BLaER1 (cell line): Measurements from ENCODE around the gene HYCC2.

Experiments
- H3K27ac ChIP-seq: shearing (Covaris generic); formaldehyde crosslinking; 2 replicates; pipeline ENCODE4 v1.8.1; 2022
- H3K27me3 ChIP-seq: shearing (Covaris generic); formaldehyde crosslinking; 2 replicates; pipeline ENCODE4 v1.8.1; 2022
- H3K36me3 ChIP-seq: shearing (Covaris generic); formaldehyde crosslinking; 2 replicates; pipeline ENCODE4 v1.8.1; 2022
- H3K4me1 ChIP-seq: shearing (Covaris generic); formaldehyde crosslinking; 2 replicates; pipeline ENCODE4 v1.8.1; 2022
- H3K4me2 ChIP-seq: shearing (Covaris generic); formaldehyde crosslinking; 2 replicates; pipeline ENCODE4 v1.8.1; 2022
- H3K4me3 ChIP-seq: shearing (Covaris generic); formaldehyde crosslinking; 2 replicates; pipeline ENCODE4 v1.8.1; 2022
- H3K9ac ChIP-seq: shearing (Covaris generic); formaldehyde crosslinking; 2 replicates; pipeline ENCODE4 v1.8.1; 2022
- H3K9me3 ChIP-seq: shearing (Covaris generic); formaldehyde crosslinking; 2 replicates; pipeline ENCODE4 v1.8.1; 2022
- H4K20me1 ChIP-seq: shearing (Covaris generic); formaldehyde crosslinking; 2 replicates; pipeline ENCODE4 v1.8.1; 2022
- Cebpa-rat ChIP-seq: shearing (Covaris generic); IDR thresholded peaks from 2 replicates; pipeline ENCODE4 v1.8.1; 2022

HYCC2 gene

DNA sequence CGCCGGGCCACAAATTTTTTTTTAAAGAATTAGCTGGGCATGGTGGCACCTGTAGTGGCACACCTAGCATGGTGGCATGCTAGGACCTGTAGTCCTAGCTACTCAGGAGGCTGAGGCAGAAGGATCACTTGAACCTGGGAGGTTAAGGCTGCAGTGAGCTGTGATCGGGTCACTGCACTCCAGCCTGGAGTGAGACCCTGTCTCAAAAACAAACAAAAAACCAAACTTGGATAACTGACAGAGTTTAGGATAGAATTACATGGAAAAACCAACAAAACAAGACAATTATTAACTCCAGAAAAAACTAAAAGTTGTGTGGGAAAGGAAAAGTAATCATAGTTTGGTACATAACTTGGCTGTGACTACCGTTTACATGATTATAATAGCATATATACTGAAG is 42.9 kb upstream of the HYCC2 start:
- Histone ChIP-seq H3K9me3 (no peaks in the 10 kb centered on the region), H3K4me3 (no peak overlapping the region), H3K36me3 (no peaks in the 10 kb centered on the region), H3K27me3 (no peaks in the 10 kb centered on the region), H3K9ac (no peak overlapping the region), H3K27ac (no peak overlapping the region), H3K4me2 (no peak overlapping the region), H3K4me1 (peaks cover 10% of the 10 kb centered on the region), H4K20me1 (peaks cover 3% of the 10 kb centered on the region; the same call in 1 of the 2 replicates)
- TF ChIP-seq Cebpa-rat: no peak

DNA sequence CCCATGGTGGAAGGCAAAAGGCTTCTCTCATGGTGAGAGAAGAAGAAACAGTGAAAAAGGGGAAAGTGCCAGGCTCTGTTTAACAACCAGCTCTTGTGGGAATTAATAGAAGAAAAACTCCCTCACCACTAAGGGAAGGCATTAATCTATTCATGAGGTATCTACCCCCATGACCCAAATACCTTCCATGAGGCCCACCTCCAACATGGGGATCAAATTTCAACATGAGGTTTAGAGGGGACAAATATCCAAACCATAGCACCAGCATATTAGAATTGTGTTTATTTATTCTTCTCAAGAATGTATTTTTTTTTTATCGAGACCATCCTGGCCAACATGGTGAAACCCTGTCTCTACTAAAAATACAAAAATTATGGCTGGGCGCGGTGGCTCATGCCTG is 39.6 kb upstream of the HYCC2 start:
- Histone ChIP-seq H3K4me2 (no peak overlapping the region), H3K4me3 (no peak overlapping the region), H3K27ac (no peak overlapping the region), H3K27me3 (no peaks in the 10 kb centered on the region), H3K9me3 (no peaks in the 10 kb centered on the region), H3K4me1 (peaks cover 5% of the 10 kb centered on the region), H4K20me1 (no peaks in the 10 kb centered on the region), H3K9ac (no peak overlapping the region), H3K36me3 (no peaks in the 10 kb centered on the region)
- TF ChIP-seq Cebpa-rat: no peak

DNA sequence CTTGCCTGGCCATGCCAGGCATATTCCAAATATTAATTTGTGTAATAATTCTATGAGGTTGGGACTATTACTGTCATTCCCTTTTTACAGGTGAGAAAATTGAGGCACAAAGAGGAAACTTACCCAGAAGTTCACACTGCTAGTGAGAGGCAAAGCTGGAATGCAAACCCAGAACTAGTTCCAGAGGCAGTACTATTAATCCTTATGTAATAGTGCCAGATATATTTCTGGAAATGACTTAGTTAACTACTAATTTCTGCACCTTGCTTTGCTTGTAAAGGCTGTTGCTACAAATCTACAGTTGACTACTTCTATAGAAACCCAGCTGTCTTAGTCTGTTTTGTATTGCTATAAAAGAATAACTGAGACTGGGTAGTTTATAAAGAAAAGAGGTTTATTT is 39.1 kb upstream of the HYCC2 start:
- Histone ChIP-seq H3K4me2 (no peak overlapping the region), H3K27ac (no peak overlapping the region), H3K4me3 (no peak overlapping the region), H3K9me3 (no peaks in the 10 kb centered on the region), H3K9ac (no peak overlapping the region), H4K20me1 (no peaks in the 10 kb centered on the region), H3K27me3 (no peaks in the 10 kb centered on the region), H3K36me3 (no peaks in the 10 kb centered on the region), H3K4me1 (peaks cover 4% of the 10 kb centered on the region)
- no peak for TF ChIP-seq Cebpa-rat

DNA sequence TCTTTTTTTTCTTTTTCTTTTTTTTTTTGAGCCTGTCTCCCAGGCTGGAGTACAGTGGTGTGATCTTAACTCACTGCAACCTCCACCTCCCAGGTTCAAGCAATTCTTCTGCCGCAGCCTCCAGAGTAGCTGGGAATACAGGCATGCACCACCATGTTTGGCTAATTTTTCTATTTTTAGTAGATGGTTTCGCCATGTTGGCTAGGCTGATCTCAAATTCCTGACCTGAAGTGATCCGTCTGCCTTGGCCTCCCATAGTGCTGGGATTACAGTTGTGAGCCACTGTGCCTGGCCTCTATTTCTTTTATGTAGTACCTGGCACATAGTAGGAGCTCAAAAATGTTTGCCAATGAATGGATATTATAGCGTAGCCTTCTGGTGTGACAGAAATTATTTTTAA is 37.7 kb upstream of the HYCC2 start:
- Histone ChIP-seq H3K4me1 (no peaks in the 10 kb centered on the region), H3K27ac (no peak overlapping the region), H3K9ac (no peak overlapping the region), H3K4me3 (no peak overlapping the region), H3K27me3 (no peaks in the 10 kb centered on the region), H3K36me3 (no peaks in the 10 kb centered on the region), H3K4me2 (no peak overlapping the region), H3K9me3 (no peaks in the 10 kb centered on the region), H4K20me1 (no peaks in the 10 kb centered on the region)
- no peak for TF ChIP-seq Cebpa-rat

DNA sequence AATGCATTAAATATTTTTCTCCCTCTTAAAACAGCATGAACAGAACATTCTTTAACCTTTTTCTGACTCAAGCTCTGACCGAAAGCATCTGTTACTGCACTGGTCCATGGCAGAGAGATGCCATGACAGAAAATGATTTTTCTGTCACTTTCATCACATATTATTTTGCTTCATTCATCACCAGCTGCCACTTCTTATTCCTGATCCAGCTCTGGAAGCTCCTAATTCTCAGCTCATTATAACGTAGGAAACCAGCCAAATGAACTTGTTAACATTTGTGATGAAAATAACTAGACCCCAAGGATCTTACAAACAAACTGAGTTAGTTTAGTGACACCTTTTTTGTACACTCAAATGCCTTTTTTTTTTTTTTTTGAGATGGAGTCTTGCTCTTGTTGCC is 36.9 kb upstream of the HYCC2 start:
- no peaks in the 10 kb centered on the region for H3K4me1 ChIP-seq
- H3K9ac ChIP-seq: no peak overlapping the region
- H3K9me3 ChIP-seq: no peaks in the 10 kb centered on the region
- H3K36me3 ChIP-seq: no peaks in the 10 kb centered on the region
- H3K4me3 ChIP-seq: no peak overlapping the region
- no peak overlapping the region for H3K4me2 ChIP-seq
- H3K27ac ChIP-seq: no peak overlapping the region
- TF ChIP-seq Cebpa-rat: no peak
- no peaks in the 10 kb centered on the region for H3K27me3 ChIP-seq
- H4K20me1 ChIP-seq: no peaks in the 10 kb centered on the region

DNA sequence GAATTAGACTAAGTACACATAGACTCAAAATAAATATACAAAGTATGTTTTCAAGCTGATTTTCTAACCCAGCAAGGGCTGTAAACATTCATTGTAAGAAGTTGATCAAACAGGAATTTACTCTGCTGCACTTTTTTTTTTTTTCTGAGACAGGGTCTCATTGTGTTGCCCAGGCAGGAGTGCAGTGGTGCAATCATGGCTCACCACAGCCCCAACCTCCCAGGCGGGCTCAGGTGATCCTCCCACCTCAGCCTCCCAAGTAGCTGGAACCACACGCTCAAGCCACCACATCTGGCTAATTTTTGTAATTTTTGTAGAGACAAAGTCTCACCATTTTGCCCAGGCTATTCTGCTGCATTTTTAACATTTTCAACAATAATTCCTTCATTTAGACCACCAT is 36.2 kb upstream of the HYCC2 start:
- no peak for TF ChIP-seq Cebpa-rat
- no peak overlapping the region for H3K9ac ChIP-seq
- H3K27ac ChIP-seq: no peak overlapping the region
- H3K4me3 ChIP-seq: no peak overlapping the region
- H3K27me3 ChIP-seq: no peaks in the 10 kb centered on the region
- no peaks in the 10 kb centered on the region for H3K36me3 ChIP-seq
- no peaks in the 10 kb centered on the region for H3K4me1 ChIP-seq
- no peaks in the 10 kb centered on the region for H3K9me3 ChIP-seq
- no peak overlapping the region for H3K4me2 ChIP-seq
- H4K20me1 ChIP-seq: no peaks in the 10 kb centered on the region

DNA sequence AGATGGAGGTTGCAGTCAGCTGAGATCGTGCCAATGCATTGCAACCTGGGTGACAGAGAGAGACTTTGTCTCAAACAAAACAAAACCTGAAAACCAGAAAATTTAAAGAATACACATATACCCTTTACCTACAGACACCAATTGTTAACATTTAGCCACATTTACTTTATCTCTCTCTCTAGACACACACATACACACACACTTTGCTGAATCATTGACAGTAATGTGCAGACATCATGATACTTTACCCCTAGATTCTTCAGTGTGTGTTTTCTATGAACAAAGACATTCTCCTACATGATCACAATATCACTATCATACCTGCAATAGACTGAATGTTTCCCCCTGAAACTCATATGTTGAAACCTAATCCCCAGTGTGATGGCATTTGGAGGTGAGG is 34.3 kb upstream of the HYCC2 start:
- Histone ChIP-seq H3K4me3 (no peak overlapping the region), H3K4me1 (no peaks in the 10 kb centered on the region), H3K27me3 (no peaks in the 10 kb centered on the region), H3K27ac (no peak overlapping the region), H3K36me3 (no peaks in the 10 kb centered on the region), H3K9me3 (no peaks in the 10 kb centered on the region), H3K4me2 (no peak overlapping the region), H3K9ac (no peak overlapping the region), H4K20me1 (no peaks in the 10 kb centered on the region)
- no peak for TF ChIP-seq Cebpa-rat

DNA sequence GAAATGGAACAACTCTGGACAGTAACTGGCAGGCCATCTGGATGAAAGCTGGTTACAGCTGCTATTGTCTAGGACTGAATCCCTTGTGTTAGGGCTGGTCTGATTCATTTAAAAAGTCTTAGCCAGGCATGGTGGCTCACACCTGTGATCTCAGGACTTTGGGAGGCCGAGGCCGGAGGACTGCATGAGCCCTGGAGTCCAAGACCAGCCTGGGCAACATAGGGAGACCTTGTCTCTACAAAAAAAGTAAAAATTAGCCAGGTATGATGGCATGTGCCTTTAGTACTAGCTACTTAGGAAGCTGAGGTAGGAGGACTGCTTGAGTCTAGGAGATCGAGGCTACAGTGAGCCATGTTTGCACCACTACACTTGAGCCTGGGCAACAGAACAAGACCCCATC is 29.0 kb upstream of the HYCC2 start:
- H3K9ac ChIP-seq: no peak overlapping the region
- H3K9me3 ChIP-seq: no peaks in the 10 kb centered on the region
- no peak overlapping the region for H3K4me3 ChIP-seq
- no peaks in the 10 kb centered on the region for H3K27me3 ChIP-seq
- H3K4me1 ChIP-seq: no peaks in the 10 kb centered on the region
- no peaks in the 10 kb centered on the region for H3K36me3 ChIP-seq
- H4K20me1 ChIP-seq: no peaks in the 10 kb centered on the region
- no peak for TF ChIP-seq Cebpa-rat
- no peak overlapping the region for H3K4me2 ChIP-seq
- H3K27ac ChIP-seq: no peak overlapping the region

DNA sequence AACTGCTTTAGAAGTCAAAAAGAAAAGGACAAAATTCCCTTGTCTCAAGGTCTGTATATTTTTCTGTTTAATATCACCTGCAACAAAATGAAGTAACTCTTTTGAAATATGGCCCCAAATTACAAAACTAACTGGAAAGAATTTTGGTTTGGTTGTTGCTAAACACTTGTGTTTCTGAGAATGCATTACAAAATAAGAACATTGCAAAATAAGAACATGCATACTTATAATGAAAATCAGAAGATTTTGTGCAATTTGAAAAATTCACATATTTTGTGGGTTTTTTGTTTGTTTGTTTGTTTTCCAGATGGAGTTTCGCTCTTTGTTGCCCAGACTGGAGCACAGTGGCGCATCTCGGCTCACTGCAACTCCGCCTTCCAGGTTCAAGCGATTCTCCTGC is 22.1 kb upstream of the HYCC2 start:
- no peak overlapping the region for H3K4me2 ChIP-seq
- no peaks in the 10 kb centered on the region for H3K27me3 ChIP-seq
- H3K36me3 ChIP-seq: peaks cover 24% of the 10 kb centered on the region
- no peaks in the 10 kb centered on the region for H4K20me1 ChIP-seq
- no peaks in the 10 kb centered on the region for H3K9me3 ChIP-seq
- H3K4me1 ChIP-seq: no peaks in the 10 kb centered on the region
- H3K9ac ChIP-seq: no peak overlapping the region
- no peak for TF ChIP-seq Cebpa-rat
- H3K27ac ChIP-seq: no peak overlapping the region
- no peak overlapping the region for H3K4me3 ChIP-seq

DNA sequence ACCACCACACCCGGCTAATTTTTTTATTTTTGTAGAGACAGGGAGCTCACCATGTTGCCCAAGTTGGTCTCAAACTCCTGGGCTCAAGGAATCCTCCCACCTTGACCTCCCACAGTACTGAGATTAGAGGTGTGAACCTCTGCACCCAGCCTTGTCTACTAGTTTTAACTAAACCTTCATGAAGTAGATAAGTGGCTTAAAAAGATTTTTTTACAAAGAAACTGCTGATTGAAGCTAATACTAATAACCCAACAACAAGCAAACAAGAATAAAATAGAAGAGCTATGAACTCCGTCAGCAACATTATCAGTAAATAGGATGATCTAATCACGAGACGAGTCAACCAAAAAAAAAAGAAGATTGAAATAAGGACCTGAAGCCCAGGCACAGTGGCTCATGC is 19.1 kb upstream of the HYCC2 start:
- no peak overlapping the region for H3K4me2 ChIP-seq
- no peak overlapping the region for H3K4me3 ChIP-seq
- no peaks in the 10 kb centered on the region for H3K9me3 ChIP-seq
- no peak for TF ChIP-seq Cebpa-rat
- no peaks in the 10 kb centered on the region for H4K20me1 ChIP-seq
- H3K4me1 ChIP-seq: no peaks in the 10 kb centered on the region
- H3K9ac ChIP-seq: no peak overlapping the region
- no peaks in the 10 kb centered on the region for H3K27me3 ChIP-seq
- H3K36me3 ChIP-seq: peaks cover 54% of the 10 kb centered on the region
- H3K27ac ChIP-seq: no peak overlapping the region

DNA sequence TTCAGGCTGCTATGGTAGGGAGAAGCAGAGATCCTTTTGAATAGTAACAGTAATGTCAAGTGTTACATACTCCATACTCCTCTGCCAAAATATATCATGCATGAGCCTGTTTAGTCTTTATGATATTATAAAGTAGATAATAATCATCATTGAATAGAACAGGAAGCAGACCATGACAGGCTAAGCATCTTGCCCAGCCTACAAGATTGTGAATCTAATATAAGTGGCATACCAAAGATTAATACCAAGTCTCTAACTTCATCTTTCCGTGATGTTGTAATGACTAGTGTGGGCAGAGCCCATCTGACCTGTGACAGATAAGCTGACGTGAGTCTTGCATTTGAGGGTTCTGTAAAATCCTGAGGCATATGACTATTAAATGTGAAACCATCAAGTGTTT is 13.4 kb upstream of the HYCC2 start:
- Histone ChIP-seq H3K27me3 (no peaks in the 10 kb centered on the region), H3K27ac (no peak overlapping the region), H3K4me2 (no peak overlapping the region), H3K4me3 (no peak overlapping the region), H4K20me1 (no peaks in the 10 kb centered on the region; the same call in 1 of the 2 replicates), H3K9me3 (no peaks in the 10 kb centered on the region), H3K36me3 (peaks cover 95% of the 10 kb centered on the region), H3K9ac (no peak overlapping the region), H3K4me1 (no peaks in the 10 kb centered on the region)
- no peak for TF ChIP-seq Cebpa-rat
